B cell (primary cell): Measurements from ENCODE around the gene VKORC1. TPM values are rescaled to one million over a fixed set of nuclear protein-coding genes. Genes with fewer than 3 reads are reported as not detected.

Experiments
- ATAC-seq: fragments of 200-7000 bp; cut with Tn5 transposase; one replicate; pipeline ENCODE4 v1.10.0; 2021; ENCODE audit warnings: low read depth, mild to moderate bottlenecking, moderate number of reproducible peaks, moderate library complexity
- CTCF ChIA-PET: fragments of 350-600 bp; sonication (Branson Sonifier 250); formaldehyde crosslinking; loops from one replicate; lab custom pipeline; 2021; ENCODE audit warnings: antibody characterized with exemption, inconsistent platforms; lab: Charles Lee
- POLR2A ChIA-PET: fragments of 350-600 bp; sonication (Branson Sonifier 250); formaldehyde crosslinking; loops from one replicate; lab custom pipeline; 2021; ENCODE audit warnings: antibody characterized with exemption; lab: Charles Lee
- DNase-seq: peaks from one replicate; pipeline ENCODE4 v3.0.0; 2013
- H2AFZ ChIP-seq: 2 replicates; pipeline ENCODE4 v1.6.1; 2012; ENCODE audit warnings: mild to moderate bottlenecking, low read depth, low read length; ENCODE audit not compliant: insufficient read depth, poor library complexity, severe bottlenecking
- H3K27ac ChIP-seq, 2 donors: 1 replicate in 1 of 2; 2 replicates in 1 of 2; pipeline ENCODE4 v1.5.1; 2012 to 2013; ENCODE audit warnings: low read length in 2 of 2, mild to moderate bottlenecking in 2 of 2, moderate library complexity in 1 of 2
- H3K27me3 ChIP-seq, 4 experiments: fragments of 200-600 bp in 1 of 4; sonication (generic) in 1 of 4; replicated peaks in 1 of 4; 1 replicate in 2 of 4; 2 replicates in 2 of 4; pipeline versions ENCODE4 v1.6.1 to v1.7.0; 2013 to 2016; ENCODE audit warnings: low read length in 3 of 4, mild to moderate bottlenecking in 2 of 4, mixed read lengths in 1 of 4, moderate library complexity in 1 of 4; ENCODE audit not compliant: insufficient read depth in 4 of 4, control insufficient read depth in 3 of 4; ENCODE audit errors: control extremely low read depth in 1 of 4
- H3K36me3 ChIP-seq, 2 experiments: replicated peaks in 1 of 2; 1 replicate in 1 of 2; 2 replicates in 1 of 2; pipeline versions ENCODE4 v1.6.1 to v1.7.1; 2013; ENCODE audit warnings: low read length in 1 of 2; ENCODE audit not compliant: insufficient read depth in 2 of 2, control insufficient read depth in 1 of 2; ENCODE audit errors: control extremely low read depth in 1 of 2, extremely low read depth in 1 of 2
- H3K4me1 ChIP-seq, 2 donors: fragments of 200-600 bp in 1 of 2; sonication (generic) in 1 of 2; 1 replicate in 1 of 2; 2 replicates in 1 of 2; pipeline versions ENCODE4 v1.5.1 to v1.6.1; 2013 to 2017; ENCODE audit warnings: low read length in 2 of 2; ENCODE audit not compliant: control insufficient read depth in 2 of 2, insufficient read depth in 2 of 2
- H3K4me2 ChIP-seq: replicated peaks from 2 replicates; pipeline ENCODE3; 2012; ENCODE audit warnings: mild to moderate bottlenecking, low read depth, low read length; ENCODE audit not compliant: poor library complexity, severe bottlenecking
- H3K4me3 ChIP-seq, 5 experiments: fragments of 200-600 bp in 1 of 5; sonication (generic) in 1 of 5; 1 replicate in 3 of 5; 2 replicates in 2 of 5; pipeline versions ENCODE4 v1.5.1 to v1.7.0; 2011 to 2016; ENCODE audit warnings: low read length in 4 of 5, mild to moderate bottlenecking in 4 of 5, low read depth in 2 of 5, control low read depth in 1 of 5, moderate library complexity in 1 of 5; ENCODE audit not compliant: insufficient read depth in 1 of 5; ENCODE audit errors: control extremely low read depth in 1 of 5, extremely low read depth in 1 of 5
- H3K79me2 ChIP-seq: fragments of 200-600 bp; sonication (generic); one replicate; pipeline ENCODE4 v1.6.0; 2016; ENCODE audit warnings: low read length; ENCODE audit not compliant: control insufficient read depth, insufficient read depth
- H3K9ac ChIP-seq: fragments of 200-600 bp; sonication (generic); 2 replicates; pipeline ENCODE4 v1.6.1; 2017; ENCODE audit warnings: mild to moderate bottlenecking, low read length, moderate library complexity
- H3K9me3 ChIP-seq, 3 donors: one replicate each; pipeline versions ENCODE4 v1.6.1 to v1.7.1; 2013; ENCODE audit warnings: low read length in 2 of 3; ENCODE audit not compliant: control insufficient read depth in 2 of 3, insufficient read depth in 1 of 3; ENCODE audit errors: control extremely low read depth in 1 of 3
- H4K20me1 ChIP-seq: 2 replicates; pipeline ENCODE4 v1.6.0; 2012; ENCODE audit warnings: mild to moderate bottlenecking, low read length; ENCODE audit not compliant: insufficient read depth, control insufficient read depth, poor library complexity, severe bottlenecking
- H3K27ac Mint-ChIP-seq: one replicate; pipeline ENCODE4 v1.8.0; 2021; ENCODE audit warnings: mixed read lengths
- H3K27me3 Mint-ChIP-seq: one replicate; pipeline ENCODE4 v1.8.0; 2021; ENCODE audit warnings: mixed read lengths
- H3K4me1 Mint-ChIP-seq: one replicate; pipeline ENCODE4 v1.8.0; 2021; ENCODE audit warnings: mixed read lengths
- H3K4me3 Mint-ChIP-seq: one replicate; pipeline ENCODE4 v1.8.0; 2021; ENCODE audit warnings: mixed read lengths
- H3K9me3 Mint-ChIP-seq: one replicate; pipeline ENCODE4 v1.8.0; 2022; ENCODE audit warnings: mixed read lengths; ENCODE audit not compliant: insufficient read depth
- EZH2 ChIP-seq: IDR thresholded peaks from 2 replicates; pipeline ENCODE4 v1.6.1; 2012; ENCODE audit warnings: borderline replicate concordance, low read depth, mild to moderate bottlenecking, moderate library complexity, low read length; ENCODE audit not compliant: insufficient read depth, poor library complexity, severe bottlenecking
- WGBS: methylation state at CpG from one replicate; pipeline ENCODE4 v1.1.5; 2013; ENCODE audit warnings: missing lambda C conversion rate; ENCODE audit not compliant: insufficient coverage; 5-methylcytosine and 5-hydroxymethylcytosine counted together
- intact Hi-C: fragments of 100-400 bp; cut with micrococcal nuclease; formaldehyde crosslinking; loops from one replicate; pipeline ENCODE4 v1.10.0; 2022
- polyA plus RNA-seq: library from polyadenylated mRNA; depleted of rRNA; stranded (reverse); fragments of >200 nt; gene quantifications from 2 replicates; pipeline ENCODE4 v1.2.3, GENCODE V29; 2012
- total RNA-seq, 2 donors: library from RNA; stranded (reverse); fragments of 120-200 nt in 1 of 2; gene quantifications; 1 replicate in 1 of 2; 2 replicates in 1 of 2; pipeline versions ENCODE4 v1.2.3 to v1.2.4, GENCODE V29; 2013 to 2022
- TF ChIP-seq, protein P1 (sequence below): fragments of 200-600 bp; IDR thresholded peaks from one replicate; pipeline ENCODE4 v1.8.0; 2022; ENCODE audit warnings: antibody characterized with exemption, mild to moderate bottlenecking

Gene VKORC1
- total and polyA plus RNA-seq, 2 donors (not counting 1 experiment from before 2014, with no cell fraction given), result 31.8 to 45.7 TPM

DNA sequence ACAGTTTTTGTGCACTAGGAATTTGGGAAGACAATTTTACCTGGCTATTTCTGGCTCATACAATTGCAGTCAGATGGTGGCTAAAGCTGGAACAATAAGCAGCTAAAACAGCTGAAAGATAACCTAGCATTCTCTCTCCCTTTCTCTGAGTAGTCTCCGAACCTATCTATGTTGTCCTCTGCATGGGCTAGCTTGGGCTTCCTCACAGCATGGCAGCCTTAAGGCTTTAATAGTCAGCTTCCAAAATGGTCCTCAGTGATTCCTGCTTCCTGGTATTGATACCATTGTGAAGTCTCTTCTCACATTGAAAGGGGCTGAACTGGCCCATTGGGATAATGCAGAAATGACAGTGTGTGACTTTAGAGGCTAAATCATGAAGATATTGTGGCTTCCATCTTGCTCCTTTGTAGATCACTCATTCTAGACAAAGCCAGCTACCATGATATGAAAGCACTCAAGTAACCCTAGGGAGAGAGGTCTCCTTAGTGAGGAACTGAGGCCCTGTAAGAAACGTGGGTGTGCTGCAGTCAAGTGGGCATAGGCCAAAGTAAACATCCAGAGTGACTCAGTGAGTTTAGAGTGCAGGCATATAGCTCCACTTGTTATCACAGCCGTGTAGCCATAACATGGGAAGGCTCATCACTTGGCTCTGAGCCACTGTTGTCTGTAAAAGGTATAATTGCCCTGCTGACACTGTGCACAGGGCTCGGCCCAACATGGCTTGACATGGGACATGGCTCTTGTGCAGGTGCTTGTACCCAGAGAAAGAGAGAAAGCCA, 5.5 kb upstream of the VKORC1 start:
- 83% methylated on average over 4 of the region's 4 CpGs for WGBS
- no peaks in the 10 kb centered on the region for H4K20me1 ChIP-seq
- no peaks in the 10 kb centered on the region for H3K27me3 Mint-ChIP-seq
- H3K27me3 ChIP-seq, result no peaks in the 10 kb centered on the region
- peaks cover 8 to 13% of the 10 kb centered on the region in 2 donors for H3K4me1 ChIP-seq
- ATAC-seq (no peak), DNase-seq (no peak)
- no peak overlapping the region for H3K4me3 Mint-ChIP-seq
- H3K4me3 ChIP-seq, result no peak overlapping the region
- H2AFZ ChIP-seq, result no peak overlapping the region
- ChIA-PET POLR2A (no interaction called here), CTCF (interaction anchor here (0.6 kb wide), 1 partner anchor 45 kb away, joined by 3 read pairs; no protein-coding TSS in a partner anchor)
- H3K27ac Mint-ChIP-seq, result no peak overlapping the region
- H3K36me3 ChIP-seq, result no peaks in the 10 kb centered on the region
- H3K4me2 ChIP-seq, result no peak overlapping the region
- no peaks in the 10 kb centered on the region for H3K9me3 ChIP-seq
- no peaks in the 10 kb centered on the region for H3K79me2 ChIP-seq
- H3K9ac ChIP-seq, result no peak overlapping the region
- intact Hi-C loops, result loop anchor here (10.0 kb wide), 1 partner anchor 85 kb away; the partner anchor contains the start of gene FUS
- no peak for TF ChIP-seq EZH2
- TF ChIP-seq, protein P1, sequence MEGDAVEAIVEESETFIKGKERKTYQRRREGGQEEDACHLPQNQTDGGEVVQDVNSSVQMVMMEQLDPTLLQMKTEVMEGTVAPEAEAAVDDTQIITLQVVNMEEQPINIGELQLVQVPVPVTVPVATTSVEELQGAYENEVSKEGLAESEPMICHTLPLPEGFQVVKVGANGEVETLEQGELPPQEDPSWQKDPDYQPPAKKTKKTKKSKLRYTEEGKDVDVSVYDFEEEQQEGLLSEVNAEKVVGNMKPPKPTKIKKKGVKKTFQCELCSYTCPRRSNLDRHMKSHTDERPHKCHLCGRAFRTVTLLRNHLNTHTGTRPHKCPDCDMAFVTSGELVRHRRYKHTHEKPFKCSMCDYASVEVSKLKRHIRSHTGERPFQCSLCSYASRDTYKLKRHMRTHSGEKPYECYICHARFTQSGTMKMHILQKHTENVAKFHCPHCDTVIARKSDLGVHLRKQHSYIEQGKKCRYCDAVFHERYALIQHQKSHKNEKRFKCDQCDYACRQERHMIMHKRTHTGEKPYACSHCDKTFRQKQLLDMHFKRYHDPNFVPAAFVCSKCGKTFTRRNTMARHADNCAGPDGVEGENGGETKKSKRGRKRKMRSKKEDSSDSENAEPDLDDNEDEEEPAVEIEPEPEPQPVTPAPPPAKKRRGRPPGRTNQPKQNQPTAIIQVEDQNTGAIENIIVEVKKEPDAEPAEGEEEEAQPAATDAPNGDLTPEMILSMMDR, result no peak
- H3K9me3 Mint-ChIP-seq, result no peaks in the 10 kb centered on the region
- H3K27ac ChIP-seq, result no peak overlapping the region
- peaks cover 10% of the 10 kb centered on the region for H3K4me1 Mint-ChIP-seq

DNA sequence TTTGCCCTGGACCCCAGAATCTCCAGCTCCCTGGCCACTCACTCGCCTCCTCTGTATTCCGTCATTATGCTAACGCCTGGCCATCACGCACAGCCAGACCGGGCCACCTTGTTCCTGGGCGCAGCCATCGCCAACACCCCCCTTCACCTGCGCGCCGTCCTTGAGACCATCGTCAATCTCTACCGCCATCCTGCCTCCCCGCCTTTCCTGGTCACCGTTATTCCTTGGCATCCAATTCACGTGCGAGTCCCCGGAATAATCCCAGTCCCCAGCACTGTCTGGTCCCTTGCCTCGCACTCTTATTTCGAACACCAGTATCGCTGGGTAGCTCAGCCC, 541 bp downstream of the VKORC1 start:
- peaks cover 10% of the 10 kb centered on the region for H3K79me2 ChIP-seq
- H3K4me2 ChIP-seq, result peak overlapping the region; percentile 85
- H2AFZ ChIP-seq, result peak overlapping the region; percentile 95
- H3K4me3 ChIP-seq, result peak overlapping the region; percentile 50 to 99 (median 73)
- Mint-ChIP-seq H3K9me3 (no peaks in the 10 kb centered on the region), H3K4me1 (peaks cover 29% of the 10 kb centered on the region), H3K27ac (peak overlapping the region; percentile 96), H3K27me3 (no peaks in the 10 kb centered on the region), H3K4me3 (peak overlapping the region; percentile 98)
- H3K36me3 ChIP-seq, result peaks cover 0 to 5% of the 10 kb centered on the region in 2 experiments
- ATAC-seq (no peak), DNase-seq (no peak)
- 1% methylated on average over 20 of the region's 20 CpGs for WGBS
- intact Hi-C loops, result loop anchor here (1.0 to 2.0 kb wide), 7 partner anchors 15 to 109 kb away; partner anchors contain the start of genes BCKDK, HSD3B7, KAT8 and STX4
- peak overlapping the region; percentile 81 to 85 for H3K27ac ChIP-seq
- H3K4me1 ChIP-seq, result peaks cover 14 to 31% of the 10 kb centered on the region in 2 donors
- peak overlapping the region; percentile 87 for H3K9ac ChIP-seq
- H3K27me3 ChIP-seq, result no peaks in the 10 kb centered on the region
- TF ChIP-seq, protein P1, result no peak
- no peak for TF ChIP-seq EZH2
- H3K9me3 ChIP-seq, result no peaks in the 10 kb centered on the region
- ChIA-PET POLR2A (interaction anchor here (0.6 to 1.8 kb wide), 4 partner anchors 9 to 192 kb away, joined by 3 to 6 read pairs (median 4); partner anchors contain the start of genes ZNF646 and ZNF668), CTCF (interaction anchor here (2.4 kb wide), 1 partner anchor 48 kb away, joined by 11 read pairs; no protein-coding TSS in a partner anchor)
- no peaks in the 10 kb centered on the region for H4K20me1 ChIP-seq
